WTC11 (cell line): ENCODE data around the gene PHC1.

Experiments used
- ELF4 ChIP-seq: sonication (generic); formaldehyde crosslinking; IDR thresholded peaks from 2 replicates; pipeline ENCODE4 v1.8.1; 2022; ENCODE audit warnings: low read depth, mild to moderate bottlenecking, moderate library complexity, missing genetic modification reagents
- JUN ChIP-seq: sonication (generic); formaldehyde crosslinking; IDR thresholded peaks from 2 replicates; pipeline ENCODE4 v1.8.0; 2023; ENCODE audit warnings: mild to moderate bottlenecking, missing genetic modification reagents
- NR2C2 ChIP-seq: sonication (generic); formaldehyde crosslinking; IDR thresholded peaks from 2 replicates; pipeline ENCODE4 v1.8.0; 2022; ENCODE audit warnings: mild to moderate bottlenecking, missing genetic modification reagents
- SMAD4 ChIP-seq: sonication (generic); formaldehyde crosslinking; IDR thresholded peaks from 2 replicates; pipeline ENCODE4 v1.8.0; 2022; ENCODE audit warnings: mild to moderate bottlenecking, missing genetic modification reagents
- SP1 ChIP-seq: sonication (generic); formaldehyde crosslinking; conservative IDR thresholded peaks from 2 replicates; pipeline ENCODE4 v1.8.1; 2022; ENCODE audit warnings: missing genetic modification reagents
- ZBTB21 ChIP-seq: sonication (generic); formaldehyde crosslinking; IDR thresholded peaks from 2 replicates; pipeline ENCODE4 v1.8.1; 2023; ENCODE audit warnings: mild to moderate bottlenecking, missing genetic modification reagents, borderline replicate concordance
- TF ChIP-seq, protein P1 (sequence below): fragments of 250-450 bp; sonication (Bioruptor Pico); IDR thresholded peaks from 2 replicates; pipeline ENCODE4 v1.9.0; 2021; ENCODE audit warnings: moderate library complexity, mild to moderate bottlenecking, inconsistent platforms, borderline replicate concordance
- TF ChIP-seq, protein P2 (sequence below): sonication (generic); formaldehyde crosslinking; IDR thresholded peaks from 2 replicates; pipeline ENCODE4 v1.8.0; 2022; ENCODE audit warnings: mild to moderate bottlenecking, missing genetic modification reagents
- TF ChIP-seq, protein P3 (sequence below): sonication (generic); formaldehyde crosslinking; conservative IDR thresholded peaks from 2 replicates; pipeline ENCODE4 v1.8.1; 2022; ENCODE audit warnings: mild to moderate bottlenecking, missing genetic modification reagents
- TF ChIP-seq, protein P4 (sequence below): fragments of 200-600 bp; IDR thresholded peaks from 2 replicates; pipeline ENCODE4 v1.8.0; 2022; ENCODE audit warnings: antibody characterized with exemption
- TF ChIP-seq, protein P5 (sequence below): sonication (generic); formaldehyde crosslinking; conservative IDR thresholded peaks from 2 replicates; pipeline ENCODE4 v1.8.1; 2023; ENCODE audit warnings: mild to moderate bottlenecking, low read depth, missing genetic modification reagents, moderate library complexity

DNA sequence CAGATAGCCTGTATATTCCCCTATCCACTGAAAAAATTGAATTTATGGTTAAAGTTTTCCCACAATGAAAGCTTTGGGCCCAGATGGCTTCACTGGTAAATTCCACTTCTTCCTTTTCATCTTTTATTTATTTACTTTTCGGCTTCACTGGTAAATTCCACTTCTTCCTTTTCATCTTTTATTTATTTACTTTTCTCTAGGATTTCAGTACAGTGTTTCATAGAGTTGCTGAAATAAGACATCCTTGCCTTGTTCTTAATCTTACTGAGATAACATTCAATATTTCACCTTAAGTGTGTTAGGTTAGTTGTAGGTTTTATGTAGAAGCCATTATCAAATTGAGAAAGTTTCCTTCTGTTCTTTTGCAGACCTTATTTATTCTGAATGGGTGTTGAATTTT, 56.1 kb downstream of the PHC1 start:
- no peak for TF ChIP-seq ZBTB21 (CRISPR knock-in tag)
- TF ChIP-seq, protein P1, sequence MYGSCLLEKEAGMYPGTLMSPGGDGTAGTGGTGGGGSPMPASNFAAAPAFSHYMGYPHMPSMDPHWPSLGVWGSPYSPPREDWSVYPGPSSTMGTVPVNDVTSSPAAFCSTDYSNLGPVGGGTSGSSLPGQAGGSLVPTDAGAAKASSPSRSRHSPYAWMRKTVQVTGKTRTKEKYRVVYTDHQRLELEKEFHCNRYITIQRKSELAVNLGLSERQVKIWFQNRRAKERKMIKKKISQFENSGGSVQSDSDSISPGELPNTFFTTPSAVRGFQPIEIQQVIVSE: no peak
- TF ChIP-seq, protein P2, sequence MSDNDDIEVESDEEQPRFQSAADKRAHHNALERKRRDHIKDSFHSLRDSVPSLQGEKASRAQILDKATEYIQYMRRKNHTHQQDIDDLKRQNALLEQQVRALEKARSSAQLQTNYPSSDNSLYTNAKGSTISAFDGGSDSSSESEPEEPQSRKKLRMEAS: no peak
- TF ChIP-seq, protein P3, sequence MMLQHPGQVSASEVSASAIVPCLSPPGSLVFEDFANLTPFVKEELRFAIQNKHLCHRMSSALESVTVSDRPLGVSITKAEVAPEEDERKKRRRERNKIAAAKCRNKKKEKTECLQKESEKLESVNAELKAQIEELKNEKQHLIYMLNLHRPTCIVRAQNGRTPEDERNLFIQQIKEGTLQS: no peak
- TF ChIP-seq, protein P4, sequence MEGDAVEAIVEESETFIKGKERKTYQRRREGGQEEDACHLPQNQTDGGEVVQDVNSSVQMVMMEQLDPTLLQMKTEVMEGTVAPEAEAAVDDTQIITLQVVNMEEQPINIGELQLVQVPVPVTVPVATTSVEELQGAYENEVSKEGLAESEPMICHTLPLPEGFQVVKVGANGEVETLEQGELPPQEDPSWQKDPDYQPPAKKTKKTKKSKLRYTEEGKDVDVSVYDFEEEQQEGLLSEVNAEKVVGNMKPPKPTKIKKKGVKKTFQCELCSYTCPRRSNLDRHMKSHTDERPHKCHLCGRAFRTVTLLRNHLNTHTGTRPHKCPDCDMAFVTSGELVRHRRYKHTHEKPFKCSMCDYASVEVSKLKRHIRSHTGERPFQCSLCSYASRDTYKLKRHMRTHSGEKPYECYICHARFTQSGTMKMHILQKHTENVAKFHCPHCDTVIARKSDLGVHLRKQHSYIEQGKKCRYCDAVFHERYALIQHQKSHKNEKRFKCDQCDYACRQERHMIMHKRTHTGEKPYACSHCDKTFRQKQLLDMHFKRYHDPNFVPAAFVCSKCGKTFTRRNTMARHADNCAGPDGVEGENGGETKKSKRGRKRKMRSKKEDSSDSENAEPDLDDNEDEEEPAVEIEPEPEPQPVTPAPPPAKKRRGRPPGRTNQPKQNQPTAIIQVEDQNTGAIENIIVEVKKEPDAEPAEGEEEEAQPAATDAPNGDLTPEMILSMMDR: no peak
- no peak for TF ChIP-seq SMAD4 (CRISPR knock-in tag)
- TF ChIP-seq JUN (CRISPR knock-in tag): no peak
- no peak for TF ChIP-seq ELF4
- TF ChIP-seq, protein P5, sequence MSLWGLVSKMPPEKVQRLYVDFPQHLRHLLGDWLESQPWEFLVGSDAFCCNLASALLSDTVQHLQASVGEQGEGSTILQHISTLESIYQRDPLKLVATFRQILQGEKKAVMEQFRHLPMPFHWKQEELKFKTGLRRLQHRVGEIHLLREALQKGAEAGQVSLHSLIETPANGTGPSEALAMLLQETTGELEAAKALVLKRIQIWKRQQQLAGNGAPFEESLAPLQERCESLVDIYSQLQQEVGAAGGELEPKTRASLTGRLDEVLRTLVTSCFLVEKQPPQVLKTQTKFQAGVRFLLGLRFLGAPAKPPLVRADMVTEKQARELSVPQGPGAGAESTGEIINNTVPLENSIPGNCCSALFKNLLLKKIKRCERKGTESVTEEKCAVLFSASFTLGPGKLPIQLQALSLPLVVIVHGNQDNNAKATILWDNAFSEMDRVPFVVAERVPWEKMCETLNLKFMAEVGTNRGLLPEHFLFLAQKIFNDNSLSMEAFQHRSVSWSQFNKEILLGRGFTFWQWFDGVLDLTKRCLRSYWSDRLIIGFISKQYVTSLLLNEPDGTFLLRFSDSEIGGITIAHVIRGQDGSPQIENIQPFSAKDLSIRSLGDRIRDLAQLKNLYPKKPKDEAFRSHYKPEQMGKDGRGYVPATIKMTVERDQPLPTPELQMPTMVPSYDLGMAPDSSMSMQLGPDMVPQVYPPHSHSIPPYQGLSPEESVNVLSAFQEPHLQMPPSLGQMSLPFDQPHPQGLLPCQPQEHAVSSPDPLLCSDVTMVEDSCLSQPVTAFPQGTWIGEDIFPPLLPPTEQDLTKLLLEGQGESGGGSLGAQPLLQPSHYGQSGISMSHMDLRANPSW (CRISPR knock-in tag): no peak
- no peak for TF ChIP-seq NR2C2 (CRISPR knock-in tag)
- no peak for TF ChIP-seq SP1 (CRISPR knock-in tag)
